Gastrocnemius medialis (tissue), 4 donors: ENCODE measurements around the gene C13orf46. TPM values are rescaled to one million over a fixed set of nuclear protein-coding genes. Genes with fewer than 3 reads are reported as not detected.

Experiments used
- ATAC-seq, 2 donors: fragments of 150-250 bp; one replicate each; pipeline ENCODE4 v1.9.1; 2016
- DNase-seq, 2 donors: peaks; one replicate each; pipeline ENCODE4 v3.0.0-alpha.2; 2019
- H3K27ac ChIP-seq, 4 donors: fragments of 200-600 bp; sonication (generic); 1 replicate in 1 of 4; 2 replicates in 3 of 4; pipeline ENCODE4 v1.5.1; 2016 to 2018; ENCODE audit warnings: mild to moderate bottlenecking in 2 of 4, moderate library complexity in 1 of 4
- H3K27me3 ChIP-seq, 3 donors: fragments of 200-600 bp; sonication (generic) in 2 of 3; 1 replicate in 1 of 3; 2 replicates in 2 of 3; pipeline versions ENCODE4 v1.5.1 to v1.6.0; 2016 to 2019; ENCODE audit warnings: mild to moderate bottlenecking in 1 of 3, moderate library complexity in 1 of 3
- H3K36me3 ChIP-seq, 2 donors: fragments of 200-600 bp; sonication (generic) in 1 of 2; one replicate each; pipeline ENCODE4 v1.5.1; 2017 to 2018
- H3K4me1 ChIP-seq, 2 donors: fragments of 200-600 bp; sonication (generic) in 1 of 2; one replicate each; pipeline ENCODE4 v1.5.1; 2016 to 2017; ENCODE audit warnings: mild to moderate bottlenecking in 2 of 2
- H3K4me3 ChIP-seq, 4 donors: fragments of 200-600 bp; sonication (generic) in 3 of 4; 1 replicate in 1 of 4; 2 replicates in 3 of 4; pipeline ENCODE4 v1.5.1; 2016 to 2019; ENCODE audit warnings: mild to moderate bottlenecking in 2 of 4
- H3K9me3 ChIP-seq, 3 donors: fragments of 200-600 bp; sonication (generic) in 2 of 3; 1 replicate in 1 of 3; 2 replicates in 2 of 3; pipeline ENCODE4 v1.5.1; 2016 to 2019
- POLR2A ChIP-seq, 2 donors: fragments of 450-650 bp; IDR thresholded peaks; one replicate each; pipeline ENCODE4 v1.6.1; 2017; ENCODE audit warnings: antibody characterized with exemption in 2 of 2, mild to moderate bottlenecking in 2 of 2, moderate library complexity in 2 of 2
- in situ Hi-C, 4 donors: fragments of 200-750 bp; cut with MboI; loops; one replicate each; pipeline versions ENCODE4 v1.15.0 to v1.8.0; 2017; ENCODE audit warnings: low sequenced_read_pairs in 4 of 4
- intact Hi-C: fragments of 100-400 bp; cut with DNase I; formaldehyde crosslinking; loops from one replicate; pipeline ENCODE4 v1.15.1; 2023; ENCODE audit warnings: low total_unique reads
- total RNA-seq, 4 donors: library from RNA; depleted of rRNA; stranded (reverse); fragments of >200 nt; gene quantifications; one replicate each; pipeline versions ENCODE4 v1.1.0 to v1.2.3, GENCODE V29; 2016
- TF ChIP-seq, protein P1 (sequence below), 5 experiments: fragments of 450-650 bp in 3 of 5; fragments of 200-600 bp in 2 of 5; sonication (generic) in 2 of 5; IDR thresholded peaks in 4 of 5; conservative IDR thresholded peaks in 1 of 5; 1 replicate in 4 of 5; 2 replicates in 1 of 5; pipeline ENCODE4 v1.5.1; 2016 to 2019; ENCODE audit warnings: antibody characterized with exemption in 5 of 5, mild to moderate bottlenecking in 3 of 5, moderate library complexity in 3 of 5

The C13orf46 gene
- total RNA-seq, 4 donors from 2014 or later, result 0.10 to 0.69 (median 0.15) TPM; not detected in 1

DNA sequence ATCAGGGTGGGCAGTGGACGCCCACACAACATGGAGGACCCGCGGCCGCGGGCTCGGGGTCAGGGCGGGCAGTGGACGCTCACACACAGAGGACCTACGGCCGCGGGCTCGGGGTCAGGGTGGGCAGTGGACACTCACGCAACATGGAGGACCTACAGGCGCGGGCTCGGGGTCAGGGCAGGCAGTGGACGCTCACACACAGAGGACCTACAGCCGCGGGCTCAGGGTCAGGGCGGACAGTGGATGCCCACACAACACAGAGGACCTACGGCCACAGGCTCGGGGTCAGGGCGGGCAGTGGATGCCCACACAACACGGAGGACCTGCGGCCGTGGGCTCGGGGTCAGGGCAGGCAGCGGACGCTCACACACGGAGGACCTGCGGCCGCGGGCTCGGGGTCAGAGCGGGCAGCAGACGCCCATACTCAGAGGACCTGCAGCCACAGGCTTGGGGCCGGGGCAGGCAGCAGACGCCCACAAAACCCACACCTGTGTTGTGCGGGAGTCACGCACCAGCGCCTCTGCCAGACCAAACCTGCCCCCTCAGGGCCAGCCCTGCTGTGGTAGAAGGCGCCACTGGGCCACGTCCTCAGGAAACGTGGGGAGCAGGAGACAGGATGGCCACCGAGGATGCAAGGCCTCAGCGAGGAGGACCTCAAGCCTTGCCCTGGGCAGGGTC, 27.6 kb upstream of the C13orf46 start:
- ATAC-seq (no peak), DNase-seq (no peak)
- H3K4me3 ChIP-seq, result no peak overlapping the region
- in situ Hi-C loops (no loop called here), intact Hi-C loops (no loop called here)
- peaks cover 0 to 4% of the 10 kb centered on the region in 2 donors for H3K4me1 ChIP-seq
- peaks cover 0 to 3% of the 10 kb centered on the region in 2 donors for H3K36me3 ChIP-seq
- TF ChIP-seq POLR2A (IDR thresholded peaks at IDR 0.05), result no peak
- TF ChIP-seq, protein P1, sequence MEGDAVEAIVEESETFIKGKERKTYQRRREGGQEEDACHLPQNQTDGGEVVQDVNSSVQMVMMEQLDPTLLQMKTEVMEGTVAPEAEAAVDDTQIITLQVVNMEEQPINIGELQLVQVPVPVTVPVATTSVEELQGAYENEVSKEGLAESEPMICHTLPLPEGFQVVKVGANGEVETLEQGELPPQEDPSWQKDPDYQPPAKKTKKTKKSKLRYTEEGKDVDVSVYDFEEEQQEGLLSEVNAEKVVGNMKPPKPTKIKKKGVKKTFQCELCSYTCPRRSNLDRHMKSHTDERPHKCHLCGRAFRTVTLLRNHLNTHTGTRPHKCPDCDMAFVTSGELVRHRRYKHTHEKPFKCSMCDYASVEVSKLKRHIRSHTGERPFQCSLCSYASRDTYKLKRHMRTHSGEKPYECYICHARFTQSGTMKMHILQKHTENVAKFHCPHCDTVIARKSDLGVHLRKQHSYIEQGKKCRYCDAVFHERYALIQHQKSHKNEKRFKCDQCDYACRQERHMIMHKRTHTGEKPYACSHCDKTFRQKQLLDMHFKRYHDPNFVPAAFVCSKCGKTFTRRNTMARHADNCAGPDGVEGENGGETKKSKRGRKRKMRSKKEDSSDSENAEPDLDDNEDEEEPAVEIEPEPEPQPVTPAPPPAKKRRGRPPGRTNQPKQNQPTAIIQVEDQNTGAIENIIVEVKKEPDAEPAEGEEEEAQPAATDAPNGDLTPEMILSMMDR (IDR thresholded peaks at IDR 0.05 in 4 of 5, conservative IDR thresholded peaks at IDR 0.05 in 1 of 5), result no peak
- H3K27ac ChIP-seq, result no peak overlapping the region
- H3K9me3 ChIP-seq, result no peaks in the 10 kb centered on the region
- no peaks in the 10 kb centered on the region for H3K27me3 ChIP-seq

DNA sequence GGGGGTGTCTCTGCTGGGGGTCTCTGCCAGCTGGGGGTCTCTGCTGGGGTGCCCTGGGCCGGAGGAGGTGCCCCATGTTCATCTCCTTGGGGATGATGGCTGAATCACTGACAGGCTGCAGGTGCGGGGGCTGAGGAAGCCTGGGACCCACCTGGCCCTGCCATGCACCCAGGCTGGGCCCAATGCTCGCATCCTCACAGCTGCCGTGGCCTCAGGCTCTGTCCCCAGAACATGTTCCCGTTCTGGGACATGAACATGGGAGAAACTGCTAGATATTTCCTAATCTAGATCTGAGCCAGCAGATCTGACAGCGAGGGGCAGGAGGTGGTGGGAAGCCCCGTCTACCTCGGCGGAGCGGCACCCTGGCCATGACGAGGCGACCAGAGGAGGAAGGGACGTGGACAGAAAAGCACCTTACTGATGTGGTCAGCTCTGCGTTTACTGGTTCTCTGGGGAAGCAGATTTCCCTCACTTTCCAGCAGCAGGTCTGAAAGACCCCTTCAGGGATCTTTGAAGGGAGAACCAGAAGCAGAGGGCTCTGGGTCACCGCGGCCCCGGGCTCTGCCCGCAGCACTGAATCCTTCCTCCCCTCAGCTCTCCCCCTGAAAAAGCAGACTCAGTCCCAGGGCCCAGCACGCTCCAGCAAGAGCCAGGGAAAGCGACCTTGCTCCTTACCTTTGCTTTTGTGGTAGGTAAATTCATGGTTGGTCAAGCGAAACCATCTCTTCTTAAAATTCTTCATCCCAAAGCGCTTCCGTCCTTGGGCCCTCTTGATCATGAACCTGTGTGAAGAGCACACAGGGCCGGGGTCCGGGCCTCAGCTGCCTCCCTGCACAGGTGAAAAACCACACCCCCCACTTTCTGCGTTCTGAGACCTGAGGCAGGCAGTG, 26.5 kb upstream of the C13orf46 start:
- Histone ChIP-seq H3K36me3 (peaks cover 0 to 8% of the 10 kb centered on the region in 2 donors), H3K9me3 (no peaks in the 10 kb centered on the region), H3K27me3 (no peaks in the 10 kb centered on the region), H3K4me1 (peaks cover 0 to 4% of the 10 kb centered on the region in 2 donors), H3K4me3 (no peak overlapping the region), H3K27ac (no peak overlapping the region)
- no peak for TF ChIP-seq POLR2A (IDR thresholded peaks at IDR 0.05)
- TF ChIP-seq, protein P1 (IDR thresholded peaks at IDR 0.05 in 4 of 5, conservative IDR thresholded peaks at IDR 0.05 in 1 of 5), result no peak
- intact Hi-C loops, result no loop called here
- in situ Hi-C loops, result no loop called here
- DNase-seq (no peak), ATAC-seq (no peak)

GRCh38 chr13:113999618-113999910, 25.7 kb upstream of the C13orf46 start:
- H3K27me3 ChIP-seq, result no peaks in the 10 kb centered on the region
- intact Hi-C loops, result no loop called here
- no peak for DNase-seq
- no peak overlapping the region for H3K4me3 ChIP-seq
- in situ Hi-C loops, result no loop called here
- H3K9me3 ChIP-seq, result no peaks in the 10 kb centered on the region
- H3K36me3 ChIP-seq, result peaks cover 0 to 16% of the 10 kb centered on the region in 2 donors
- H3K27ac ChIP-seq, result no peak overlapping the region
- peaks cover 0 to 4% of the 10 kb centered on the region in 2 donors for H3K4me1 ChIP-seq
- no peak for TF ChIP-seq POLR2A (IDR thresholded peaks at IDR 0.05)
- TF ChIP-seq, protein P1 (IDR thresholded peaks at IDR 0.05 in 4 of 5, conservative IDR thresholded peaks at IDR 0.05 in 1 of 5), result no peak
- no peak for ATAC-seq

DNA sequence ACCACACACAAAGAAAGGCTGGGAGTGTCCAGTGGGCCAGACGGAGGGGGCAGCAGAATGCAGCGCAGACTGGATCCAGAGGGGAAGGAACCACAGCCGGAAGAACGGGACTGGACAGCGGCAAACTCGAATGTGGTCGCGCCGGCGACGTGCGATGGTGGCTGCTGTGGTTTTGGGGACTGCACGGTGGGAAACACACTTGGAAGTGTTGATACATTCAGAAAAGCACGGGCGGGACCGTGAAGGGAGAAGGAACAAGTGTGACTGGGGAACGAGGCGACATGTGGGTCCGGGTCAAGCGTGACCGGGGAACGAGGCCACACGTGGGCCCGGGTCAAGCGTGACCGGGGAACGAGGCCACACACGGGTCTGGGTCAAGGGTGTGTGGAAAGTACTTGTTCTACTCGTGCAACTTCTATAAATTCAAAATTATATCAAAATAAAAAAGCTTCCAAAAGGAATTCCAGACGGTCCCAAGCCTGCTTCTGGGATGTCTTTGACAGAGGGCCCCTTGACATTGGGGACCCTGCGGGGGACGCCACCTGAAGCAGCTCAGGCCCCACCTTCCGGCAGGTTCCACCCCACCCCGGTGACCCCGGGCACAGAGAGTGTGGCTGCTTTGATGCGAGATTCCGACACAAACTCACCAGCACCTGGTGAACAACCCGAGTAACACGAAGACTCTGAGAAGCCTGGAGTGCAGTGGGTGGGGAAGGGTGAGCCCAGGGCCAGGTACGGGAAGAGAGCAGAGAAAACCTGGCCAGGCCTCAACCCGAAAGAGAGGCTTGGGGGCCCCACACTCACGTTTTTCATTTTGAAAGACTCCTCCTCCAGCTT, 25.1 kb upstream of the C13orf46 start:
- no peaks in the 10 kb centered on the region for H3K9me3 ChIP-seq
- in situ Hi-C loops, result no loop called here
- no peak for ATAC-seq

More for the DNA sequence above, 25.1 kb upstream of the C13orf46 start:
- peaks cover 0 to 4% of the 10 kb centered on the region in 2 donors for H3K4me1 ChIP-seq
- no peak for DNase-seq
- H3K4me3 ChIP-seq, result no peak overlapping the region
- H3K36me3 ChIP-seq, result peaks cover 0 to 20% of the 10 kb centered on the region in 2 donors
- H3K27ac ChIP-seq, result no peak overlapping the region
- H3K27me3 ChIP-seq, result no peaks in the 10 kb centered on the region
- intact Hi-C loops, result no loop called here
- TF ChIP-seq, protein P1 (IDR thresholded peaks at IDR 0.05 in 4 of 5, conservative IDR thresholded peaks at IDR 0.05 in 1 of 5), result no peak
- no peak for TF ChIP-seq POLR2A (IDR thresholded peaks at IDR 0.05)
